ENCODE data around the gene STXBP6.

DNA sequence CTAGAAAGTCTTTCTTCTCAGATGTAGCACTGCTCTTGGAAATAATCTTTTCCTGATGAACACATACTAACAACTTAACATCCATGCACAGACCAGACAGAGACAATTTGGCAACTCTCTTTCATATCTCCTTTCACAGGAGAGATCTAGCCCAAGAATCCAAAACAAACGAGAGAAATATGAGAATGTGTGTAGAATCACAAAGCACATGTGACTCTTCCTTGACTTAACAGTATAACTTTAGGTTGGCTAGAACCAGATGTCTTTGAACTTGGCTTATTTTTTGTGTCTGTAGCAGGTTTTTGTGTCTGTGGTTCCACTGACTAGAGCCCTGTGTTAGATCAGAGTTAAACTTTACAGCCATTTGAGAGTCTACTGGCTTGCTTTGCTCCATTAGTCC, 114.2 kb downstream of the STXBP6 start:
- TF ChIP-seq, protein P1, sequence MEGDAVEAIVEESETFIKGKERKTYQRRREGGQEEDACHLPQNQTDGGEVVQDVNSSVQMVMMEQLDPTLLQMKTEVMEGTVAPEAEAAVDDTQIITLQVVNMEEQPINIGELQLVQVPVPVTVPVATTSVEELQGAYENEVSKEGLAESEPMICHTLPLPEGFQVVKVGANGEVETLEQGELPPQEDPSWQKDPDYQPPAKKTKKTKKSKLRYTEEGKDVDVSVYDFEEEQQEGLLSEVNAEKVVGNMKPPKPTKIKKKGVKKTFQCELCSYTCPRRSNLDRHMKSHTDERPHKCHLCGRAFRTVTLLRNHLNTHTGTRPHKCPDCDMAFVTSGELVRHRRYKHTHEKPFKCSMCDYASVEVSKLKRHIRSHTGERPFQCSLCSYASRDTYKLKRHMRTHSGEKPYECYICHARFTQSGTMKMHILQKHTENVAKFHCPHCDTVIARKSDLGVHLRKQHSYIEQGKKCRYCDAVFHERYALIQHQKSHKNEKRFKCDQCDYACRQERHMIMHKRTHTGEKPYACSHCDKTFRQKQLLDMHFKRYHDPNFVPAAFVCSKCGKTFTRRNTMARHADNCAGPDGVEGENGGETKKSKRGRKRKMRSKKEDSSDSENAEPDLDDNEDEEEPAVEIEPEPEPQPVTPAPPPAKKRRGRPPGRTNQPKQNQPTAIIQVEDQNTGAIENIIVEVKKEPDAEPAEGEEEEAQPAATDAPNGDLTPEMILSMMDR (IDR thresholded peaks at IDR 0.05; ENCODE audit: insufficient read depth, low read depth, low read length) = no peak
- TF ChIP-seq EZH2 (IDR thresholded peaks at IDR 0.05; ENCODE audit: insufficient read depth, low read length) = no peak

Measured in astrocyte (in vitro differentiated cells and primary cell).